Karpas-422 (cell line): ENCODE measurements around the gene MDK. TPM values are rescaled to one million over a fixed set of nuclear protein-coding genes. Genes with fewer than 3 reads are reported as not detected.
A peak's percentile ranks its signal among the peaks of the same experiment; 100 is the strongest.
"Not testable (repeated sequence)": the region's sequence is repeated elsewhere in the genome, so short reads cannot be mapped to it uniquely, and the experiment has no call there.

Source experiments
- DNase-seq: peaks from one replicate; pipeline ENCODE4 v3.0.0-alpha.2; 2015
- H2AFZ ChIP-seq: fragments of 200-600 bp; sonication (generic); 2 replicates; pipeline ENCODE4 v1.6.1; 2014; ENCODE audit warnings: antibody characterized with exemption, low read length, mixed read lengths
- H3K27ac ChIP-seq: fragments of 200-600 bp; sonication (generic); 2 replicates; pipeline ENCODE4 v1.5.1; 2014; ENCODE audit warnings: mild to moderate bottlenecking, low read length, moderate library complexity
- H3K27me3 ChIP-seq: fragments of 200-600 bp; sonication (generic); 2 replicates; pipeline ENCODE4 v1.6.1; 2014; ENCODE audit warnings: low read length, mixed read lengths
- H3K36me3 ChIP-seq: fragments of 200-600 bp; sonication (generic); 2 replicates; pipeline ENCODE4 v1.6.1; 2014; ENCODE audit warnings: low read length, mixed read lengths; ENCODE audit not compliant: insufficient read depth
- H3K4me1 ChIP-seq: fragments of 200-600 bp; sonication (generic); 2 replicates; pipeline ENCODE4 v1.6.1; 2014; ENCODE audit warnings: mild to moderate bottlenecking, low read length, mixed read lengths
- H3K4me2 ChIP-seq: fragments of 200-600 bp; sonication (generic); 2 replicates; pipeline ENCODE4 v1.6.1; 2014; ENCODE audit warnings: low read length, low read depth, mild to moderate bottlenecking; ENCODE audit not compliant: poor library complexity, severe bottlenecking
- H3K4me3 ChIP-seq: fragments of 200-600 bp; sonication (generic); 2 replicates; pipeline ENCODE4 v1.5.1; 2014; ENCODE audit warnings: mild to moderate bottlenecking, antibody characterized with exemption, low read length, mixed read lengths
- H3K79me2 ChIP-seq: fragments of 200-600 bp; sonication (generic); 2 replicates; pipeline ENCODE4 v1.6.1; 2014; ENCODE audit warnings: mild to moderate bottlenecking, low read length, mixed read lengths
- H3K9ac ChIP-seq: fragments of 200-600 bp; sonication (generic); 2 replicates; pipeline ENCODE4 v1.6.0; 2014; ENCODE audit warnings: low read length
- H3K9me2 ChIP-seq: fragments of 200-600 bp; sonication (generic), shearing (Covaris generic); replicated peaks from 2 replicates; pipeline ENCODE4 v1.6.0; 2014; ENCODE audit warnings: mild to moderate bottlenecking, low read length, moderate library complexity; ENCODE audit not compliant: insufficient read depth
- H3K9me3 ChIP-seq: fragments of 300-700, 200-600 bp; sonication (generic); 2 replicates; pipeline ENCODE4 v1.6.1; 2014; ENCODE audit warnings: low read length, mixed read lengths
- H4K20me1 ChIP-seq: fragments of 200-600 bp; sonication (generic); 2 replicates; pipeline ENCODE4 v1.6.1; 2014; ENCODE audit warnings: mild to moderate bottlenecking, antibody characterized with exemption, low read length, low read depth; ENCODE audit not compliant: insufficient read depth
- total RNA-seq: library from RNA; depleted of rRNA; stranded (reverse); fragments of >200 nt; shearing (Covaris generic); gene quantifications from 2 replicates; pipeline ENCODE4 v1.2.3, GENCODE V29; 2014; ENCODE audit warnings: low replicate concordance

The MDK gene
- total RNA-seq, 1 experiment from 2014 or later = 6.9 TPM

GRCh38 chr11:46366661-46367161, 14.8 kb upstream of the MDK start:
- Histone ChIP-seq H3K27ac (peak overlapping the region; percentile 60), H3K9me3 (no peaks in the 10 kb centered on the region), H3K4me2 (peak overlapping the region; percentile 45), H4K20me1 (peaks cover 13% of the 10 kb centered on the region; the same call in 1 of the 2 replicates), H3K79me2 (peaks cover 48% of the 10 kb centered on the region), H3K27me3 (no peaks in the 10 kb centered on the region), H3K4me3 (peak overlapping the region; percentile 32; the same call in 1 of the 2 replicates), H2AFZ (no peak overlapping the region), H3K4me1 (peaks cover 59% of the 10 kb centered on the region), H3K9ac (peak overlapping the region; percentile 18; the same call in 1 of the 2 replicates), H3K9me2 (no peaks in the 10 kb centered on the region), H3K36me3 (peaks cover 13% of the 10 kb centered on the region; the same call in 1 of the 2 replicates)
- DNase-seq = no peak

GRCh38 chr11:46367244-46367915, 14.1 kb upstream of the MDK start:
- Histone ChIP-seq H3K4me3 (peak overlapping the region; percentile 32; the same call in 1 of the 2 replicates), H3K4me1 (peaks cover 52% of the 10 kb centered on the region), H4K20me1 (peaks cover 13% of the 10 kb centered on the region; the same call in 1 of the 2 replicates), H3K9me2 (no peaks in the 10 kb centered on the region), H3K9ac (peak overlapping the region; percentile 18; the same call in 1 of the 2 replicates), H3K4me2 (peak overlapping the region; percentile 45), H3K36me3 (peaks cover 13% of the 10 kb centered on the region; the same call in 1 of the 2 replicates), H3K27ac (peak overlapping the region; percentile 60), H2AFZ (no peak overlapping the region), H3K27me3 (no peaks in the 10 kb centered on the region), H3K9me3 (no peaks in the 10 kb centered on the region), H3K79me2 (peaks cover 41% of the 10 kb centered on the region)
- peak; percentile 90 for DNase-seq

- H3K9ac ChIP-seq = no peak overlapping the region
- no peaks in the 10 kb centered on the region for H3K9me2 ChIP-seq
- H3K27ac ChIP-seq = peak overlapping the region; percentile 33; the same call in 1 of the 2 replicates
- DNase-seq = no peak
- H3K79me2 ChIP-seq = peaks cover 36% of the 10 kb centered on the region
- peaks cover 13% of the 10 kb centered on the region; the same call in 1 of the 2 replicates for H3K36me3 ChIP-seq
- peaks cover 47% of the 10 kb centered on the region for H3K4me1 ChIP-seq
- no peak overlapping the region for H3K4me3 ChIP-seq
- peaks cover 13% of the 10 kb centered on the region; the same call in 1 of the 2 replicates for H4K20me1 ChIP-seq
- no peaks in the 10 kb centered on the region for H3K9me3 ChIP-seq
- H3K27me3 ChIP-seq = no peaks in the 10 kb centered on the region
- no peak overlapping the region for H3K4me2 ChIP-seq
- no peak overlapping the region for H2AFZ ChIP-seq
Measured at GRCh38 chr11:46367916-46368267, 13.6 kb upstream of the MDK start.

- Histone ChIP-seq H3K9ac (no peak overlapping the region), H3K79me2 (peaks cover 19% of the 10 kb centered on the region), H4K20me1 (0 out of 2 replicates have a peak, but pooled peaks cover 5% of the 10 kb centered on the region), H3K4me1 (peaks cover 31% of the 10 kb centered on the region), H3K4me3 (no peak overlapping the region), H2AFZ (no peak overlapping the region), H3K9me3 (no peaks in the 10 kb centered on the region), H3K27me3 (no peaks in the 10 kb centered on the region), H3K36me3 (peaks cover 13% of the 10 kb centered on the region; the same call in 1 of the 2 replicates), H3K9me2 (no peaks in the 10 kb centered on the region), H3K27ac (no peak overlapping the region), H3K4me2 (no peak overlapping the region)
- DNase-seq = peak; percentile 82
Measured at GRCh38 chr11:46369458-46370152, 11.9 kb upstream of the MDK start.

GRCh38 chr11:46370253-46370652, 11.2 kb upstream of the MDK start:
- Histone ChIP-seq H3K36me3 (peaks cover 13% of the 10 kb centered on the region; the same call in 1 of the 2 replicates), H3K4me2 (no peak overlapping the region), H2AFZ (no peak overlapping the region), H3K27ac (no peak overlapping the region), H3K9me2 (no peaks in the 10 kb centered on the region), H3K4me1 (peaks cover 25% of the 10 kb centered on the region), H3K27me3 (no peaks in the 10 kb centered on the region), H4K20me1 (no peaks in the 10 kb centered on the region), H3K79me2 (peaks cover 14% of the 10 kb centered on the region), H3K9me3 (no peaks in the 10 kb centered on the region), H3K4me3 (no peak overlapping the region), H3K9ac (no peak overlapping the region)
- no peak for DNase-seq

GRCh38 chr11:46371262-46371661, 10.2 kb upstream of the MDK start:
- H3K4me1 ChIP-seq = peaks cover 14% of the 10 kb centered on the region
- not testable (repeated sequence) for H4K20me1 ChIP-seq, H3K9me2 ChIP-seq, H3K4me2 ChIP-seq, H3K27me3 ChIP-seq, H3K79me2 ChIP-seq, H3K9ac ChIP-seq, H2AFZ ChIP-seq, H3K4me3 ChIP-seq, H3K9me3 ChIP-seq, H3K27ac ChIP-seq, DNase-seq
- H3K36me3 ChIP-seq = peaks cover 13% of the 10 kb centered on the region

- H3K4me1 ChIP-seq = peaks cover 6% of the 10 kb centered on the region
- no peak for DNase-seq
- no peaks in the 10 kb centered on the region for H3K27me3 ChIP-seq
- H3K4me3 ChIP-seq = no peak overlapping the region
- no peaks in the 10 kb centered on the region for H3K9me2 ChIP-seq
- H2AFZ ChIP-seq = no peak overlapping the region
- H3K9me3 ChIP-seq = no peaks in the 10 kb centered on the region
- peaks cover 10% of the 10 kb centered on the region for H3K79me2 ChIP-seq
- H3K4me2 ChIP-seq = no peak overlapping the region
- no peak overlapping the region for H3K27ac ChIP-seq
- no peaks in the 10 kb centered on the region for H4K20me1 ChIP-seq
- peaks cover 13% of the 10 kb centered on the region for H3K36me3 ChIP-seq
- H3K9ac ChIP-seq = no peak overlapping the region
Measured at GRCh38 chr11:46372086-46372485, 9.4 kb upstream of the MDK start.

- H3K9me3 ChIP-seq, H3K27ac ChIP-seq, H3K9ac ChIP-seq, H4K20me1 ChIP-seq, H3K4me3 ChIP-seq, H3K27me3 ChIP-seq, H3K4me1 ChIP-seq, H3K9me2 ChIP-seq, H3K79me2 ChIP-seq, DNase-seq, H3K4me2 ChIP-seq, H2AFZ ChIP-seq: not testable (repeated sequence)
- peaks cover 13% of the 10 kb centered on the region for H3K36me3 ChIP-seq
Measured at GRCh38 chr11:46372501-46372900, 9.0 kb upstream of the MDK start.
